ENCODE data around the gene KRT76. TPM values are rescaled to one million over a fixed set of nuclear protein-coding genes. Genes with fewer than 3 reads are reported as not detected.

The KRT76 gene
- total RNA-seq, 1 experiment from 2014 or later: not detected

GRCh38 chr12:52812749-52813148, 35.6 kb upstream of the KRT76 start:
- Histone ChIP-seq H3K79me1 (ENCODE audit: insufficient read depth, low read depth, low read length, poor library complexity, severe bottlenecking) (no peaks in the 10 kb centered on the region), H3K27me3 (ENCODE audit: insufficient read depth, low read length) (no peaks in the 10 kb centered on the region), H2BK20ac (ENCODE audit: low read depth, low read length, poor library complexity, severe bottlenecking) (no peak overlapping the region), H3K23me2 (ENCODE audit: insufficient read length, low read depth, low read length, poor library complexity, severe bottlenecking) (no peaks in the 10 kb centered on the region), H3K9ac (ENCODE audit: extremely low read depth, insufficient read length, low read length) (no peak overlapping the region), H3K79me2 (ENCODE audit: insufficient read depth, low read length) (no peaks in the 10 kb centered on the region), H2BK5ac (ENCODE audit: insufficient read length, low read length) (no peak overlapping the region), H2BK12ac (ENCODE audit: insufficient read length, low read depth, low read length) (no peak overlapping the region), H4K91ac (ENCODE audit: insufficient read length, low read depth, low read length) (no peak overlapping the region), H3K56ac (ENCODE audit: insufficient read length, low read depth, low read length) (no peak overlapping the region), H2BK15ac (ENCODE audit: low read depth, low read length) (no peak overlapping the region), H3K14ac (ENCODE audit: insufficient read depth, low read length) (no peak overlapping the region), H4K8ac (replicated peaks; ENCODE audit: insufficient read length, low read depth, low read length) (no peak overlapping the region), H3T11ph (ENCODE audit: low read length) (no peak overlapping the region), H2AFZ (ENCODE audit: low read length) (no peak overlapping the region), H3K4me2 (ENCODE audit: insufficient read depth, insufficient read length, low read length) (no peak overlapping the region), H2AK5ac (ENCODE audit: insufficient read length, low read length) (no peak overlapping the region), H3K27ac (ENCODE audit: insufficient read length, low read depth, low read length) (no peak overlapping the region), H3K4me1 (ENCODE audit: insufficient read depth, low read length) (no peaks in the 10 kb centered on the region), H4K5ac (ENCODE audit: insufficient read length, low read depth, low read length) (no peak overlapping the region), H3K9me3 (ENCODE audit: control insufficient read depth, low read depth, low read length) (no peaks in the 10 kb centered on the region), H2BK120ac (ENCODE audit: low read depth, low read length, poor library complexity, severe bottlenecking) (no peak overlapping the region), H3K23ac (ENCODE audit: insufficient read length, low read depth, low read length) (no peak overlapping the region), H3K18ac (ENCODE audit: insufficient read length, low read depth, low read length) (no peak overlapping the region), H4K20me1 (ENCODE audit: control insufficient read depth, insufficient read depth, insufficient read length) (no peaks in the 10 kb centered on the region), H3K4ac (ENCODE audit: low read depth, low read length) (no peak overlapping the region)
- Mint-ChIP-seq H3K36me3 (ENCODE audit: insufficient read depth in 1 of 3, low read depth in 3 of 3) (no peaks in the 10 kb centered on the region), H3K4me1 (no peaks in the 10 kb centered on the region), H3K27ac (no peak overlapping the region), H3K27me3 (ENCODE audit: low read depth) (peaks cover 10% of the 10 kb centered on the region), H3K4me3 (no peak overlapping the region), H3K9me3 (no peaks in the 10 kb centered on the region)
- no CpG with 5 or more reads among the region's 3 CpGs for WGBS (ENCODE audit: extremely low coverage, insufficient read length, low lambda C conversion rate)
- TF ChIP-seq, protein P1, sequence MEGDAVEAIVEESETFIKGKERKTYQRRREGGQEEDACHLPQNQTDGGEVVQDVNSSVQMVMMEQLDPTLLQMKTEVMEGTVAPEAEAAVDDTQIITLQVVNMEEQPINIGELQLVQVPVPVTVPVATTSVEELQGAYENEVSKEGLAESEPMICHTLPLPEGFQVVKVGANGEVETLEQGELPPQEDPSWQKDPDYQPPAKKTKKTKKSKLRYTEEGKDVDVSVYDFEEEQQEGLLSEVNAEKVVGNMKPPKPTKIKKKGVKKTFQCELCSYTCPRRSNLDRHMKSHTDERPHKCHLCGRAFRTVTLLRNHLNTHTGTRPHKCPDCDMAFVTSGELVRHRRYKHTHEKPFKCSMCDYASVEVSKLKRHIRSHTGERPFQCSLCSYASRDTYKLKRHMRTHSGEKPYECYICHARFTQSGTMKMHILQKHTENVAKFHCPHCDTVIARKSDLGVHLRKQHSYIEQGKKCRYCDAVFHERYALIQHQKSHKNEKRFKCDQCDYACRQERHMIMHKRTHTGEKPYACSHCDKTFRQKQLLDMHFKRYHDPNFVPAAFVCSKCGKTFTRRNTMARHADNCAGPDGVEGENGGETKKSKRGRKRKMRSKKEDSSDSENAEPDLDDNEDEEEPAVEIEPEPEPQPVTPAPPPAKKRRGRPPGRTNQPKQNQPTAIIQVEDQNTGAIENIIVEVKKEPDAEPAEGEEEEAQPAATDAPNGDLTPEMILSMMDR (conservative IDR thresholded peaks at IDR 0.05): no peak
- DNase-seq: no peak

Measured in H9 (cell line).